Measurements from ENCODE around the gene OR51V1.

Gene OR51V1

GRCh38 chr11:5151713-5152153 lies 48.7 kb downstream of the OR51V1 start:
- Histone ChIP-seq H3K27me3 (ENCODE audit: insufficient read depth, low read length) (no peaks in the 10 kb centered on the region), H3K4me1 (ENCODE audit: insufficient read depth, low read length, severe bottlenecking) (no peaks in the 10 kb centered on the region), H3K4me3 (ENCODE audit: low read depth, low read length, poor library complexity, severe bottlenecking) (no peak overlapping the region), H3K79me2 (ENCODE audit: insufficient read depth, low read length) (no peaks in the 10 kb centered on the region), H3K9me2 (ENCODE audit: low read depth, low read length) (no peaks in the 10 kb centered on the region), H3K9me3 (ENCODE audit: low read length) (no peaks in the 10 kb centered on the region), H3K4me2 (ENCODE audit: low read length) (no peak overlapping the region), H3F3A (ENCODE audit: insufficient read depth, low read length) (no peaks in the 10 kb centered on the region), H2AFZ (ENCODE audit: low read length) (no peak overlapping the region), H3K27ac (ENCODE audit: low read depth, low read length, poor library complexity, severe bottlenecking) (no peak overlapping the region), H3K36me3 (ENCODE audit: insufficient read depth, low read length) (no peaks in the 10 kb centered on the region), H3K9ac (ENCODE audit: low read length) (no peak overlapping the region), H4K20me1 (ENCODE audit: insufficient read depth, low read length) (no peaks in the 10 kb centered on the region)
- TF ChIP-seq CTCF (IDR thresholded peaks at IDR 0.05; ENCODE audit: low read length) (no peak), EZH2 (IDR thresholded peaks at IDR 0.05; ENCODE audit: borderline replicate concordance, low read length) (no peak)
